ENCODE results near the gene ADAMTSL2. TPM values are rescaled to one million over a fixed set of nuclear protein-coding genes. Genes with fewer than 3 reads are reported as not detected.

The ADAMTSL2 gene
- total and polyA plus RNA-seq, 2 of the 13 experiments (the other 11 are each of a cell fraction or from before 2014, with no cell fraction given) = 1.9 to 3.8 TPM

- TF ChIP-seq, protein P1, sequence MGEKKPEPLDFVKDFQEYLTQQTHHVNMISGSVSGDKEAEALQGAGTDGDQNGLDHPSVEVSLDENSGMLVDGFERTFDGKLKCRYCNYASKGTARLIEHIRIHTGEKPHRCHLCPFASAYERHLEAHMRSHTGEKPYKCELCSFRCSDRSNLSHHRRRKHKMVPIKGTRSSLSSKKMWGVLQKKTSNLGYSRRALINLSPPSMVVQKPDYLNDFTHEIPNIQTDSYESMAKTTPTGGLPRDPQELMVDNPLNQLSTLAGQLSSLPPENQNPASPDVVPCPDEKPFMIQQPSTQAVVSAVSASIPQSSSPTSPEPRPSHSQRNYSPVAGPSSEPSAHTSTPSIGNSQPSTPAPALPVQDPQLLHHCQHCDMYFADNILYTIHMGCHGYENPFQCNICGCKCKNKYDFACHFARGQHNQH (CRISPR knock-in tag; IDR thresholded peaks at IDR 0.05) = no peak
- TF ChIP-seq PAF1 (CRISPR knock-in tag; IDR thresholded peaks at IDR 0.05) = no peak
- no peak for TF ChIP-seq ZNF552 (CRISPR knock-in tag; IDR thresholded peaks at IDR 0.05; ENCODE audit: borderline replicate concordance)
- no peak for TF ChIP-seq ZSCAN25 (CRISPR knock-in tag; IDR thresholded peaks at IDR 0.05)
- TF ChIP-seq ZFP36L2 (CRISPR knock-in tag; IDR thresholded peaks at IDR 0.05) = no peak
- TF ChIP-seq NFE2L1 (CRISPR knock-in tag; IDR thresholded peaks at IDR 0.05; ENCODE audit: borderline replicate concordance) = no peak
- no peak for TF ChIP-seq SMAD3 (CRISPR knock-in tag; IDR thresholded peaks at IDR 0.05)
- no peak for TF ChIP-seq ZNF496 (CRISPR knock-in tag; IDR thresholded peaks at IDR 0.05; ENCODE audit: insufficient replicate concordance)
- no peak for TF ChIP-seq ZFP37 (CRISPR knock-in tag; IDR thresholded peaks at IDR 0.05; ENCODE audit: borderline replicate concordance)
- no peak for TF ChIP-seq ZNF709 (CRISPR knock-in tag; IDR thresholded peaks at IDR 0.05)
- TF ChIP-seq PRDM15 (CRISPR knock-in tag; IDR thresholded peaks at IDR 0.05) = no peak
- no peak for TF ChIP-seq GTF2F1 (IDR thresholded peaks at IDR 0.05; ENCODE audit: low read length)
- TF ChIP-seq ZNF441 (CRISPR knock-in tag; IDR thresholded peaks at IDR 0.05; ENCODE audit: borderline replicate concordance) = 0 out of 2 replicates have a peak, but pooled peaks have one; percentile 59
- TF ChIP-seq SAP130 (CRISPR knock-in tag; IDR thresholded peaks at IDR 0.05; ENCODE audit: low read depth) = peak; percentile 45
- TF ChIP-seq DPF2 (CRISPR knock-in tag; IDR thresholded peaks at IDR 0.05; ENCODE audit: borderline replicate concordance, low read depth) = no peak
- TF ChIP-seq ZNF207 (IDR thresholded peaks at IDR 0.05; ENCODE audit: borderline replicate concordance) = no peak
- TF ChIP-seq ZNF276 (CRISPR knock-in tag; IDR thresholded peaks at IDR 0.05; ENCODE audit: low read depth) = no peak
- no peak for TF ChIP-seq EED (CRISPR knock-in tag; IDR thresholded peaks at IDR 0.05)
- no peak for TF ChIP-seq TSC22D2 (CRISPR knock-in tag; IDR thresholded peaks at IDR 0.05; ENCODE audit: borderline replicate concordance)
- TF ChIP-seq, protein P2, sequence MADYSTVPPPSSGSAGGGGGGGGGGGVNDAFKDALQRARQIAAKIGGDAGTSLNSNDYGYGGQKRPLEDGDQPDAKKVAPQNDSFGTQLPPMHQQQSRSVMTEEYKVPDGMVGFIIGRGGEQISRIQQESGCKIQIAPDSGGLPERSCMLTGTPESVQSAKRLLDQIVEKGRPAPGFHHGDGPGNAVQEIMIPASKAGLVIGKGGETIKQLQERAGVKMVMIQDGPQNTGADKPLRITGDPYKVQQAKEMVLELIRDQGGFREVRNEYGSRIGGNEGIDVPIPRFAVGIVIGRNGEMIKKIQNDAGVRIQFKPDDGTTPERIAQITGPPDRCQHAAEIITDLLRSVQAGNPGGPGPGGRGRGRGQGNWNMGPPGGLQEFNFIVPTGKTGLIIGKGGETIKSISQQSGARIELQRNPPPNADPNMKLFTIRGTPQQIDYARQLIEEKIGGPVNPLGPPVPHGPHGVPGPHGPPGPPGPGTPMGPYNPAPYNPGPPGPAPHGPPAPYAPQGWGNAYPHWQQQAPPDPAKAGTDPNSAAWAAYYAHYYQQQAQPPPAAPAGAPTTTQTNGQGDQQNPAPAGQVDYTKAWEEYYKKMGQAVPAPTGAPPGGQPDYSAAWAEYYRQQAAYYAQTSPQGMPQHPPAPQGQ (CRISPR knock-in tag; IDR thresholded peaks at IDR 0.05; ENCODE audit: borderline replicate concordance) = no peak
- TF ChIP-seq, protein P3, sequence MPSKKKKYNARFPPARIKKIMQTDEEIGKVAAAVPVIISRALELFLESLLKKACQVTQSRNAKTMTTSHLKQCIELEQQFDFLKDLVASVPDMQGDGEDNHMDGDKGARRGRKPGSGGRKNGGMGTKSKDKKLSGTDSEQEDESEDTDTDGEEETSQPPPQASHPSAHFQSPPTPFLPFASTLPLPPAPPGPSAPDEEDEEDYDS (CRISPR knock-in tag; IDR thresholded peaks at IDR 0.05) = 0 out of 2 replicates have a peak, but pooled peaks have one; percentile 19
Observed at GRCh38 chr9:133485531-133486260, 48.8 kb upstream of the ADAMTSL2 start (continued).
